ENCODE data around the gene GPR35. TPM values are rescaled to one million over a fixed set of nuclear protein-coding genes. Genes with fewer than 3 reads are reported as not detected.

GPR35 gene
- polyA plus RNA-seq (2011; rRNA removed) (0.05 and 0.06 TPM in 2 replicates), polyA minus RNA-seq (2011; rRNA and poly(A)+ RNA removed) (0.04 TPM in 1 of 2 replicates, not detected in the other)

GRCh38 chr2:240624950-240625621, at the start of gene GPR35:
GPR35 (plus strand) TSS chr2:240625480; CDS start chr2:240629953, 4,473 bp downstream.
- TF ChIP-seq CTCF (IDR thresholded peaks at IDR 0.05; ENCODE audit: low read depth, low read length) = no peak
- Histone ChIP-seq H3K27ac (ENCODE audit: low read depth, low read length) (no peak within 1 kb of the TSS), H3K4me3 (ENCODE audit: low read depth, low read length) (no peak within 1 kb of the TSS), H3K9me3 (ENCODE audit: control insufficient read depth, insufficient read depth, low read length) (no peaks in the 10 kb centered on the region; the same call in 1 of the 2 replicates), H3K27me3 (ENCODE audit: control insufficient read depth, insufficient read depth, low read length) (peaks cover 12% of the 10 kb centered on the region)
- DNase-seq (ENCODE audit: low read depth, low spot score) = no peak
- ChIA-PET CTCF (no interaction called here), POLR2A (no interaction called here)

GRCh38 chr2:240576036-240576435, 49.2 kb upstream of the GPR35 start:
- POLR2A ChIA-PET = interaction anchor here (2.0 kb wide), 1 partner anchor 10 kb away, joined by 5 read pairs; the partner anchor contains the start of gene CAPN10

GRCh38 chr2:240576436-240577205, 48.7 kb upstream of the GPR35 start:
- POLR2A ChIA-PET = interaction anchor here (2.0 kb wide), 1 partner anchor 9 kb away, joined by 5 read pairs; the partner anchor contains the start of gene CAPN10
- TF ChIP-seq CTCF (IDR thresholded peaks at IDR 0.05; ENCODE audit: low read depth, low read length) = no peak
- CTCF ChIA-PET = no interaction called here
- H3K27me3 ChIP-seq (ENCODE audit: control insufficient read depth, insufficient read depth, low read length) = no peaks in the 10 kb centered on the region
- no peak for DNase-seq (ENCODE audit: low read depth, low spot score)
- no peak overlapping the region for H3K4me3 ChIP-seq (ENCODE audit: low read depth, low read length)
- H3K9me3 ChIP-seq (ENCODE audit: control insufficient read depth, insufficient read depth, low read length) = no peaks in the 10 kb centered on the region; the same call in 1 of the 2 replicates
- no peak overlapping the region for H3K27ac ChIP-seq (ENCODE audit: low read depth, low read length)

More at GRCh38 chr2:240576036-240576435, 49.2 kb upstream of the GPR35 start:
- no peak for TF ChIP-seq CTCF (IDR thresholded peaks at IDR 0.05; ENCODE audit: low read depth, low read length)
- Histone ChIP-seq H3K9me3 (ENCODE audit: control insufficient read depth, insufficient read depth, low read length) (no peaks in the 10 kb centered on the region; the same call in 1 of the 2 replicates), H3K27ac (ENCODE audit: low read depth, low read length) (no peak overlapping the region), H3K27me3 (ENCODE audit: control insufficient read depth, insufficient read depth, low read length) (no peaks in the 10 kb centered on the region), H3K4me3 (ENCODE audit: low read depth, low read length) (no peak overlapping the region)
- no peak for DNase-seq (ENCODE audit: low read depth, low spot score)
- CTCF ChIA-PET = no interaction called here

- POLR2A ChIA-PET = interaction anchor here (2.0 kb wide), 1 partner anchor 9 kb away, joined by 5 read pairs; the partner anchor contains the start of gene CAPN10
Measured at GRCh38 chr2:240577281-240578109, 47.8 kb upstream of the GPR35 start.

More at GRCh38 chr2:240577281-240578109, 47.8 kb upstream of the GPR35 start:
- Histone ChIP-seq H3K27me3 (ENCODE audit: control insufficient read depth, insufficient read depth, low read length) (no peaks in the 10 kb centered on the region), H3K27ac (ENCODE audit: low read depth, low read length) (no peak overlapping the region), H3K9me3 (ENCODE audit: control insufficient read depth, insufficient read depth, low read length) (no peaks in the 10 kb centered on the region; the same call in 1 of the 2 replicates), H3K4me3 (ENCODE audit: low read depth, low read length) (no peak overlapping the region)
- CTCF ChIA-PET = interaction anchor here (0.6 to 1.4 kb wide), 2 partner anchors 8 to 11 kb away, joined by 3 to 4 read pairs; no protein-coding TSS in a partner anchor
- TF ChIP-seq CTCF (IDR thresholded peaks at IDR 0.05; ENCODE audit: low read depth, low read length) = no peak
- no peak for DNase-seq (ENCODE audit: low read depth, low spot score)

All from AG04450 (cell line).